Measurements from ENCODE around the gene ARAF.
"Not testable (repeated sequence)": the region's sequence is repeated elsewhere in the genome, so short reads cannot be mapped to it uniquely, and the experiment has no call there.

The ARAF gene

GRCh38 chrX:47586043-47586787 lies 25.2 kb downstream of the ARAF start:
- DNase-seq: no peak

GRCh38 chrX:47587091-47587891 lies 26.3 kb downstream of the ARAF start:
- no peak for DNase-seq

- DNase-seq: no peak
Observed at GRCh38 chrX:47587906-47588735, 27.1 kb downstream of the ARAF start.

- no peak for DNase-seq
Observed at GRCh38 chrX:47590984-47591383, 30.0 kb downstream of the ARAF start.

DNA sequence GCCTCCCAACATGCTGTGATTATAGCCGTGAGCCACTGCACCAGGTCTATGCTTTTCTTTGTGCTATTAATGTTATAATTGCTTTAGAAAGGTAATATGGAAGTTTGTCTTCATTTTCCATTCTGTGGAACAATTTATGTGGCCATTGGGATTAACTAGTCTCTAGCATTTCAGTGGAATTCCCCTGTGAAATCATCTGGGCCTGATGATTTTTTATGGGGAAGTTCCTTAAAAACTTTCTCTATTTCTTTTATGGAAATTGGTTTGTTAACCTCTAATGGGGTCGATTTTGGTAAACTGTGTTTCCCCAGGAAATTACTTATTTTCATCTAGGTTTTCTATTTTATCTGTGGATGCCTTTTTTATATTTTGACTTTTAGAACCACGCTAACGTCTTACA lies 32.5 kb downstream of the ARAF start:
- DNase-seq: no peak

- DNase-seq: no peak
Observed at GRCh38 chrX:47595716-47596251, 34.8 kb downstream of the ARAF start.

DNA sequence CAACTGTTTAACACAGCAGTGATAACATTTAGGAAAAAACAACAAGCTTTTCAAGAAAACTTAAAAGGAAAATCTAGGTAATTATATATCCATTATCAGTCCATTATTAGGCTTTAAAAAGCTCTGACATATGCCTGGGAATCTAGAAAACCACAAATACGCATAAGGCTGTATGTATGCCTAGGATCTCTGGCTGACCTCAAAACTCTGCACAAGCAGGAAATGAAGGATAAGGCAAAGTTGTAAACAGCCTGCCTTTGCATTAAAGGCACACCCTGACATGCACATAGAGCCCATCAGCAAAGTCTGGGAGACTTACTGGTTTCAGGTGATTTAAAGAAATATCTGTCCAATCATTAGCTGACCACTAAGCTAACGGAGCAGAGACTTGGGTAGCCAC lies 35.3 kb downstream of the ARAF start:
- no peak for DNase-seq

DNA sequence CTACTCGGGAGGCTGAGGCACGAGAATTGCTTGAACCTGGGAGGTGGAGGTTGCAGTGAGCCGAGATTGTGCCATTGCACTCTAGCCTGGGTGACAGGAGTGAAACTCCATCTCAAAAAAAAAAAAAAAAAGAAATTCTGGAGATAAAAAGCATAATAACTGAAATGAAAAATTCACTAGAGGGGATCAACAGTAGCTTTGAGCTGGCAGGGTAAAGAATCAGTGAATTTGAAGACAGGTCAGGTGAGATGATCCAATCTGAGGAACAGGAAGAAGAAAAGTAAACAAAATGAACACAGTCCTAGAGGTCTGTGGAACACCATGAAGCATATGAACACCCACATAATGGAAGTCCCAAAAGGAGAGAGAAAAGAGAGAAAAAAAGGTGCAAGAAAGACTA lies 36.2 kb downstream of the ARAF start:
- no peak for DNase-seq

DNA sequence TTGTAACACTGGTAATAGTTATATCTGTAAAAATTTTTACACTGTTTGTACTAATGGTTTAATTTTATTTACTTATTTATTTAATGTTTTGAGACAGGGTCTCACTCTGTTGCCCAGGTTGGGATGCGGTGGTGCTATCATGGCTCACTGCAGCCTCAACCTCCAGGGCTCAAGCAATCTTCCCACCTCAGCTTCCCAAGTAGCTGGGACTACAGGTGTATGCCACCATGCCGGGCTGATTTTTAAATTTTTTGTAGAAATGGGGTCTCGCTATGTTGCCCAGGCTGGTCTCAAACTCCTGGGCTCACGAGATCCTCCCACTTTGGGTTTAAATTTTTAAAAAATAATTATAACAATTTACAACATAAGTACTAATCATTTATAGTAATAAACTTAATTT lies 42.1 kb downstream of the ARAF start:
- DNase-seq: not testable (repeated sequence)

DNA sequence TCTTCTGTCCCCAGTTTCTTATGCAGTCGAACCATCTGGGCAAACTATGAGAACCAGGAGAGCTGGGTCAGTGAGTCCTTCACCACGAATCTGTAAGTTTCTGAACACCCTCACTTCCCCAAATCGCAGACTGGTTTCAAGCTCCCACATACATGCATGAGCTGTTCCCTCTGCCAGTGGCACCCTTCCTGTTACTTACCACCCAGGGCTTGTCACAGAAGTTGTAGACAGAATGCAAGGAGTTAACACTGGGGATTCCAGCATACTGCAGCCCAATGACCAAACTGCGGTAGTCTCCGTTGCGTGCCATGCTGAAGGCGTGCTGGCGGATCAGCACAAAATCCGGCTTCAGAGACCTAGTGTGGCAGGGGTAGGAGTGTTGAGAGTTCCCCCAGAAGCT lies 44.0 kb downstream of the ARAF start:
- DNase-seq: no peak

GRCh38 chrX:47607091-47607490 lies 46.1 kb downstream of the ARAF start:
- DNase-seq: no peak

- no peak for DNase-seq
Observed at GRCh38 chrX:47608130-47608810, 47.3 kb downstream of the ARAF start.

DNA sequence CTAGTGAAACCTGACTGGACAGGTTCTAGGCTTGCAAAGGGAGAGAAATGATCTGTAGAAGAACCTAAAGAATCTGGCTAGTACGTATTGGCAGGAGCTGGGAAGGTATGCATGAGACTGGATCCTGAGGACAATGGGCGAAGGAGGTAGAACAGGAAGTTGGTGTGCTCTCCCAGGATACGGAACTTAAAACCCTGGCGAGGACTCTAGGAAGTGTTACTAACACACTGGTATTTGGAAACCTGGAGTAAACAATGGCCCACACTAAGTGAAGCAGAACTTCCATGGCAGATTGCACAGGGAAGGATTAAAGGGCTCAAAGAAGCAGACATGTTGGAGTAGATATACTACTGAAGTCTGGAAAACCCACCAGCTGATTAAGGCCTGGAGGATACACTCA lies 49.5 kb downstream of the ARAF start:
- DNase-seq: no peak

GRCh38 chrX:47611489-47611888 lies 50.5 kb downstream of the ARAF start:
- DNase-seq: no peak

DNA sequence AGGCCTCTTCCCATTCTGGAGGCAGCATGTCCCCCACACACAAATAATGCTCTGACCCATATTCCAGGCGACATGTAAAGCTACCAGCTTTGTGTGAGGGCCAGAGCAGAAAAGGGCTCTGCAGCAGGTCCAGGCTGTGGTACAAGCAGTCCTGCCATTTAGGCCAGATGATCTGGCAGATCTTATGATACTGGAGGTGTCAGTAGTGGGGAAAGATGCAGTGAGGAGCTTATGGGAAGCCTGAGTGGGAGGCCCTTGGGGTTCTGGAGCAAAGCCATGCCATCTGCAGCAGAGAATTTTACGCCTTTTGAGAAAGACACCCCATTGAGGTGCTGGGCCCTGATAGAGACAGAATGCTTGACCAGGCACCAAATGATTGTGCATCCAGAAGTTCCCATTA lies 50.9 kb downstream of the ARAF start:
- DNase-seq: no peak

DNA sequence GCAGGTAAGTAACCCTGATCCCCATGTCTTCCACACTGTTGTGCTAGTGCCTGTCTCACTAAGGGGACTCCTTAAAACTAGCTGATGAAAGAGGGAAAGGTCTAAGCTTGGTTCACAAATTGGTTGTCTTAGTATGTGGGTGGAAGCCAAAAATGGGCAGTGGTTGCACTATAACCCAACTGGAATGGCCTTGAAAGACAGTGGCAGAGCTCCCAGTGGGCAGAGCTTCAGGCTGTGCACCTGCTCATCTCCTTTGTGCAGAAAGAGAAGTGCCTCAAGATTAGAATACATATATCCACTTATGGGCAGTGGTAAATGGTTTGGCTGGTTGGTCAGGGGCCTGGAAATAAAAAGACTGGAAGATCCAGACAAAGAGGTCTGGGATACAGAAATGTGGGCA lies 51.4 kb downstream of the ARAF start:
- DNase-seq: no peak

DNA sequence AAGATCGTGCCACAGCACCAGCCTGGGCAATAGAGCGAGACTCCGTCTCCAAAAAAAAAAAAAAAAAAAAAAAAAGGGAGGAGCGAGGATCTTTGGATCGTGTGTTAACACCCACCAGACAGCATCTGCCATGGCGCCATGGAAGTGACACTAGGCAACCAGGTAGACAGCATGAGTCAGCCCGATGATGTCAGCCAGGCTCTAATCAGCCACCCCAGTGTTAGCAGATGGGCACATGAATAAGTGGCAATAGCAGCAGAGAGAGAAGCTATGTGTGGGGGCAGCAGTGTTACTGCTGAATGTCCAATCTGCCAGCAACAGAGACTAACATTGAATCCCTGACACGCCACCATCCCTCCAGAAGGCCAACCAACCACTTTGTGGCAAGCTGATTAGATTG lies 52.1 kb downstream of the ARAF start:
- DNase-seq: no peak

DNA sequence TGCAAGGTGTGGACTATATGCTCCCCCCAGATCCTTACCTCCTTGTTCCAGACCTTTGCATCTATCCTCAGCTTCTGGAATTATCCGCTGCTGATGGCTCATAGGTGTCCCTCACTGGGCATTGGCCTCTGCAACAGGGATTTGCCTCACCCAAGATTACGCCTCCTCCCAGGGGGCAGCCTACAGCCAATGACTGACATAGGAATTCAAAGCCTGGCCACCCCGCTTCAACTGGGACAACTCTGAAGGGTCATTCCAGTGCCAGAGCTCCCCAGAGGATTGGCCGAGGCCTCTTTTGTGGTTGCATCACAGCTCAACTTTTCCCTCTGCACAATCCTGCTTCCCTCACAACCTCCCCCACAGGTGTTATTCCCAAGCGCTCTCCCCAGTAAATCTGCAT lies 53.6 kb downstream of the ARAF start:
- no peak for DNase-seq

DNA sequence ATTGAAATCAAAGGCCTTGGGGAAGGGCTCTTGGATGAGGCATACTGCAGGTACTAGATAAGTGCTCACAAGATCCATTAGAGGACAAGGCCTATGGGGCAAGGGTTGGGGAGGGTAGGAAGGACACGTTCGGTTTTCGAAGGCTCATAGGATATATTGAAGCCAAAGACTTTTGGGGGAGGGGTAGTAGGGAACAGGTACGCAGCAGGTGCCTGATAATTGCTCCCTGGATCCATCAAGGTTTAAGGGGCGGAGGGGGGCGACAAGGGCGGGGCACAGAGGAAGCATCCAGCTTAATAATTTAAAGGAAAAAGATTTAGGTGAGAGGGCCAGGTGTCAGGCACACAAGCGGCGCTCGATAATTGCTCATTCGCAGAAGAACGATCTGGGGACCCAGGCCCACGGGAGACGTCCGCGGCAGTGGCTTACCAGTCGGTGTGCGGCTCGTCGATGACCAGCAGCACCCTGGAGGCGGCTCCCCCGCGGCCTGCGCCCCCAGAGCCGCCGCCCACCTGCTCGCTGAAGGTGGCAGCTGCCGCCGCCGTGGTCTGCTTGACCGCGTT lies 58.0 kb downstream of the ARAF start:
- DNase-seq: no peak

- DNase-seq: peak; percentile 55
Observed at GRCh38 chrX:47619486-47620302, 58.7 kb downstream of the ARAF start, which contains the start of gene SYN1. Gene SYN1 (minus strand): TSS chrX:47619857. CDS start chrX:47619728, 129 bp downstream.

GRCh38 chrX:47620303-47620685 lies 59.3 kb downstream of the ARAF start:
- no peak for DNase-seq
